GM21786 (cell line): Measurements from ENCODE around the gene PDLIM5.
"Not testable (repeated sequence)": the region's sequence is repeated elsewhere in the genome, so short reads cannot be mapped to it uniquely, and the experiment has no call there.

Source experiments
- ATAC-seq: cut with Tn5 transposase; IDR thresholded peaks from one replicate; pipeline ENCODE4 v1.9.1; 2021; ENCODE audit not compliant: unreplicated experiment

Gene PDLIM5, protein sequence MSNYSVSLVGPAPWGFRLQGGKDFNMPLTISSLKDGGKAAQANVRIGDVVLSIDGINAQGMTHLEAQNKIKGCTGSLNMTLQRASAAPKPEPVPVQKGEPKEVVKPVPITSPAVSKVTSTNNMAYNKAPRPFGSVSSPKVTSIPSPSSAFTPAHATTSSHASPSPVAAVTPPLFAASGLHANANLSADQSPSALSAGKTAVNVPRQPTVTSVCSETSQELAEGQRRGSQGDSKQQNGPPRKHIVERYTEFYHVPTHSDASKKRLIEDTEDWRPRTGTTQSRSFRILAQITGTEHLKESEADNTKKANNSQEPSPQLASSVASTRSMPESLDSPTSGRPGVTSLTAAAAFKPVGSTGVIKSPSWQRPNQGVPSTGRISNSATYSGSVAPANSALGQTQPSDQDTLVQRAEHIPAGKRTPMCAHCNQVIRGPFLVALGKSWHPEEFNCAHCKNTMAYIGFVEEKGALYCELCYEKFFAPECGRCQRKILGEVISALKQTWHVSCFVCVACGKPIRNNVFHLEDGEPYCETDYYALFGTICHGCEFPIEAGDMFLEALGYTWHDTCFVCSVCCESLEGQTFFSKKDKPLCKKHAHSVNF

DNA sequence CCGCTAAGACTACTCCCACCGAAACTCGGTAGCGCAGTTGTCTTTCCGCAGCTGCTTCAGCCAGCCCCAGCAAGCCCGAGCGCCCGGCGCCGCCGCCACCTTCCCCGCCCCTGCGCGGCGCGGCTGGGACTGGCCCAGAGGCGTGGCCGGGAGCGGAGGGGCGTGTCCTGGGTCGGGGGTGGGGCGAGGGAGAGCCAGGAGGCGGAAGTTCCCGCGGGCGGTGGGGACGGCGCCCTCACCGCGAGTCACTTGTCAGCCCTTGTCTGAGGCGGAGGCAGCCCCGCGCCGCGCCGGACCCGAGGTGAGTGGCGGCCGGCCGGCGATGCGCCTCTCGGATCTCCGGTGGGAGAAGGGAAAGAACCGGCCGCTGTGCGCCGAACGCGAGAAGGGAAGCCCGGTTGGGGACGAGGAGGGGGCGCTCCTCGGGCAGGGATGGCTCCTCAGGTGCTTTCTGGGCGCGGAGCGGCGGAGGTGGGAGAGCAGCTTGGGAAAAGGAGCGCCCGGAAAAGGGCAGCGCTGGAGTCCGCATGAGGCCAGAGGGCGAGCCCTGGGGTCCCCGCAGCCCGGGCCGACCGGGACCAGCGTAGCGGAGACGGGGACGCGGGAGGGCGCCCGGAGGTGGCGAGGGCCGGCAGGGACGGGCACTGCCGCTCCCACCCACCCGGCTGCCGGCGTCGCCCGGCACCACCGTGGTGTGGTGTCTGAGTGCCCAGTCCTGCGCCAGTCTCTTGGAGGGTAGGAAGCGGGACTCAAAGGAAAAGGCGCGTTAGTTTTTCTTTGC, at the start of gene PDLIM5:
PDLIM5 (plus strand) TSS at position 248 of the 781 bp plus-strand sequence. CDS start 3,347 bp downstream, outside the sequence.
- ATAC-seq: peak; percentile 90

DNA sequence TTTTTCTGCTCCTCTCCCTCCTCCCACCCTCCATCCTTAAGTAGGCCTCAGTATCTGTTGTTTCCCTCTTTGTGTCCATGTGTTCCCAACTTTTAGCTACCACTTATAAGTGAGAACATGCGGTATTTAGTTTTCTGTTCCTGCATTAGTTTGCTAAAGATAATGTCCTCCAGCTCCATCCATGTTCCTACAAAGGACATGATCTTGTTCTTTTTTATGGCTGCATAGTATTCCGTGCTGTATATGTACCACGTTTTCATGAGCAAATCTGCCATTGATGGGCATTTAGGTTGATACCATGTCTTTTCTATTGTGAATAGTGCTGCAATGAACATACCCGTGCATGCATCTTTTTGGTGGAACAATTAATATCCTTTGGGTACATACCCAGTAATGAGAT, 49.3 kb upstream of the PDLIM5 start:
- ATAC-seq: not testable (repeated sequence)

DNA sequence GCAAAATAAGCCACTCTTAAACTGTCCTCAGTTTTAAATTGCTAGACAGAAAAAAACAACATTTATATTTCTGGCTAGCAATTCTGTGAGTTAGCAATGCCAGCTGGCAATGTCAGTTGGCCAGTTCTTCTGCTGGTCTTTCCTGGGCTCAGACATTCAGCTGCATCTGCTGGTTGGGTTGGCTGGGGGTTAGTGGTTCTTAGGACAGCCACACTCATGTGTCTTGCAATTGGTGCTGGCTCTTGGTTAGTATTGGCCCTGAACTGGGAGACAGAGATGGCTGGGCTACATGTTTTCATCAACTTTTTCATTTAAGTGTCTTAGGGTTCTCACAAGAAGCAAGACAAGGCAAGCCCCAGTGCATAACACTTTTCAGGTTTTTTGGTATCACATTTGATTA, 48.0 kb upstream of the PDLIM5 start:
- ATAC-seq: no peak

DNA sequence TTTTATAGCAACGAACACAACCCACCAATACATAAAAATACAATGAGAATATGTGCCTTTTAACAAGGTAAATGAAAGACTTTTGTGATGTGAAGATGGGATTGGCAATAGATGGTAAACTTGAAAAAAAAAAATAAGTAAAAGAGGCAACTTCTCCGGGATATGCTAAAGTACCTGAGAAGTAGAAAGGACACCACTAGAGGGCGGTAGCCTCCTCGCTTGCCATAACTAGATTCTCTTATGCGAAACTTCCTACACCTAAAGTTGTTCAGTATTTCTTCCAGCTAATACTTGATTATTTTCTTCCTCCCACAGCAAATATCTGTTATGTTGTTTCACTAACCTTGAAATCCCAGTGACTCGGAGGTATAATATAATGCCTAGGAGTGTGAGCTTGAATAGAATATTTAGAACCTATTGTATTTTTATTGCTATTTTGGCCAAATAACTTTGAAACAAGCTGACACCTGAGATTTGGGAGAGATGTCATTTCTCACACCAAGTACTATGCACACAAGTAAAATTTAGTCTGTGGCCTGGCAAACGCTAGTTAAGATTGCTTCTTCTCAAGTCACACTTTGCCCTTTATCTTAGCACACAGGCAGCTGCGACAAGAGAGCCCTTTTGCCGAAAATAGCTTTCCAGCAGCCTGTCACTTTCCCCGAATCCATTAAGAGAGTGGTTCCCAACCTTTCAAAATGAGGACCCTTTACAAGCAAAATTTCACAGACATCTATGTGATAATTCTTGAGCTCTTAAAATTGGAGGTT, 44.9 kb upstream of the PDLIM5 start:
- peak; percentile 91 for ATAC-seq

DNA sequence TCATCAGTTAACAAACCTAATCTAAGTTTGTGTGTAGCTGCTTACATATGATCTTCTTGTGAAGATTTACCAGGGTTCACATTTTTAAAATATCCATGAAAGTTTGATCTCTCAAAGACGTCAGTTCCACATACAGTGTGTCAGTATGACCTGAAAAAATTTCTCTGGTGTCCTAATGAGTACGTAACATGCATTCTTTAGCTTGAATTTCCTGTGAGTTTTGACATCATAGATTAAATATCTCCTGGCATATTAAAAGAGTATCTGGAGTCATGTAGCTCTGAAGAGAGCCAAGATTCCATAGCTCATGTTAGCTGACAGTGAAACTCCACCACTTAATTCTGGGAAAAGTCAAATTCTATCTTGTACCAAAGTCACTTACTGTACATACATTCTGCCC, 43.9 kb upstream of the PDLIM5 start:
- no peak for ATAC-seq

DNA sequence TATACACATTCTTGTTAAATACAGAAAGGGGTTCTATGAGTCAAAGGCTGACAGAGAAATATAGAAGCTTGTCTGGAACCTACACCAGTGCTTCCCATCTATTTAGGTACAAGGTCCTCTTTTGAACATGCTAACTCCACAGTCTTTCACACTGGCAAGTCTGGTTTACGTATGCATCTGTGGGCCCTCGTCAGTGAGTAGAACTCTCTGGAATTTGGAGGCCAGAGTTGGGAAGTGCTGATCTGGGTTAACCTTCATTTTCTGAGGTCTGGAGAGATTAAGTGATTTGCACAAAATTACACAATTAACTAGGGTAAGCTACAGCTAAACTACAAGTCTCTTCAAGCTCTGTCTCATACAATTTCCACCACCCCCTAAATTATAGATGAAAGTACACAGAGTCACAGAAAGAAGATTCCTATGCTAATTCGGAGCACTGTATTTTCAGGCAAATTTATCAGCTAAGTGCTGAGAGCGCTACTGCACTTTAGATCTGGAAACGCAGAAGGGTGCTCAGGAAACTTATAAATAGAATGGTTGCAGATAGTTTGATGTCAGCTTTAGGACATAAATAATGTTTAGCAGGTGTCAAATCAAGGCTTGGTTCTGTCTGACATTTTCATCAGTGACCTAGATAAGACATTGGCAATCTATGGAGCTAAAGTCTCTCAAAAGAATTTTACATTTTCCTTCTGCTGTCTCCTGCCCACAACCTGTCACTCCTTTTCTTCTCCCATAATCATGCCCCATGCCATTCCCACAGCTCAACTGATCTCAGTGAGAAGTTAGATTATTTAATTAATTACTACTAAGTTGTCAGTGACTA, 43.0 kb upstream of the PDLIM5 start:
- no peak for ATAC-seq

DNA sequence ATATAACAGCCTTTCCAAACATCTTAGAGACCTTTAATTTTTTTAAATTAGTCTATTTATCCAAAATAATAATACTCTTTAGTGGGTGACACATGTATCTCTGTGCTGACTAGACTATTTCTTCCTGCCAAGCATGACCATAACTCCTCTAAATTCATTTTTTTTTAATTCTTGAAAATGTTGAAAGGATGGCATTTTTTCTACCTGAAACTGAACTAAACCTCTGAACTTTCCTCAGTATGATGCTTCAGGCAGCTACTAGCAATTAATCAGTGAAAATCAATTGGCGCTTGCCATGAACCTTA, 42.4 kb upstream of the PDLIM5 start:
- ATAC-seq: no peak

DNA sequence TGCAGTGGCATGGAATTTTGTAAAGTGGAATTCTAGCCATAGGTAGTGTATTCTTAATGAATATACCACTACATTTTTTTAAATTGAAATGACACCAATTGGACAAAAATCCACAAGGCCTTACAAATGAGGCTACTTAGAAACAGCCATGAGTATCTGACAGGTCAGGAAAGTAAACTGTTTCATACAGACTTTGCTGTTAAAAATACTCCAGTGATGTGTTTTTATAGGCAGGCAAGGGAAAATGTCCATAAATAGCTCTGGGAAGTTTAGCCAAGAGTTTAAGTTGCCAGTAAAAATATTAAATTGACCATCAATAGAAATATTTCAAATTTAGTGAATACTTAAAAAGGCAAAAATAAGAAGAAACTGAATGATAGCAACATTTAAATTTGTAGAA, 41.8 kb upstream of the PDLIM5 start:
- no peak for ATAC-seq

DNA sequence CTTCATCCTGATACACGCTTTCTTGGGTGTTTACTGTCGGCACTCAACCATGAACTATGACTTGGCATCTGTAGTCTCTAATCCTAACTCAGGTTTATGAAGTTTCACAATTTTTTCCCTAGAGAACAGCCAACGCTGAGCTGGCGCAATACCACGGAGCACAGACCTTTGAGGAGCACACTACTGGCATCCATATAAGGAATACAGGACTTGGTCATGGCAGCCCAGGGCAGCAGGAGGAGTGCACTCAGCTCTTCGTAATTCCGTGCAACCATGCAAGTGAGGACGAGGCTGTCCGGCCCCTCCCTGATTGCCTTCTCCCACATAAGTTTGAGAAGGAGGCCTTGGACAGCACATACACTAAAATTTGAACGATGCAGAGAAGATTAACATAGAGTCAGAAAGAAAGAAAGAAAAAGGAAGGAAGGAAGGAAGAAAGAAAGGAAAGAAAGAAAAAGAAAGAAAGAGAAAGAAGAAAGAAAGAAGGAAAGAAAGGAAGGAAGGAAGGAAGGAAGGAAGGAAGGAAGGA, 41.0 kb upstream of the PDLIM5 start:
- no peak for ATAC-seq

DNA sequence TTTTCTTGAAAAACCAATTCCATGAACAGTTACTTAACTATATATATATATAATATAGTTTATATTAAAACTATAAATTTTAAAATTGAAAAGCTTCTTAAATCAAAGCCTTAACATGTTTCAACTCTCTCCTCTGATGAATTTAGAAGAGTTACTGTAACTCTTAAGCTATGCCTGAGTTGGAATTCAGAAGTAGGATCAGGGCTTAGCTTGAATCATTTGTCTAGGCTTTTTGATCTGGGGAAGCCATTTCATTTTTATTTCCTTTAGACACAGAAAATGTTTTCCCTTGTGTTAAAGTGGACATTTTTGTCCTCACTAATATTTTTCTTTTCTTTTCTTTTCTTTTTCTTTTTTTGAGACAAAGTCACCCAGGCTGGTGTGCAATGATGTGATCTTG, 40.4 kb upstream of the PDLIM5 start:
- ATAC-seq: no peak

DNA sequence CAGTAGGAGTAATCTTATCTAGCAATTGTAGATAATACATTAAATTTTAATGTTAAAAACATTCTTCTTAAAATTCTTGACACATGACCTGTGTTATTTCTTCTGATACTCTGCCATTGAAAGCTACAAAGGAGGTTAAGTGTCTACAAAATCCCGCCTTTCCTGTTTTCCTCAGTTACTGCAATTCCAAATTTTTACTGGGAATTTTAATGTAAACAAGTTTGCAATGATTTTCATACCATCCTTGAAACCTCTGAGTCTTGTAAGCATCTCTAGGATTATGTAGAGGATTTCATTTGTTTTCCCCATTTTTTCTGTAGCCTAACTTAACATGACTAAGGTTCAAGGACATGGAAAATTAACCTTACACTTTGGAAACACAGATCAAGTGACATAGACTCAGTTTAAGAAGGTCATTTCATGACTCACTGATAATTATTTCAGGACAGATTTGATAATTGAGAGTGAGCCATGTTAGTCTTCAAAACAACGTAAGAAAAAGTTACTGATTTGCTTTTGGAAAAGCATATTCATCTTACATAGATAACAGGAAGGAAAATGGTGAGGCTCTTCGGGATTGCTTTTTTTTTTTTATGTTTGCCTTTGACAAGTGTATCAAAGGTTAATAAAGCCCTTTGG, 39.6 kb upstream of the PDLIM5 start:
- no peak for ATAC-seq

DNA sequence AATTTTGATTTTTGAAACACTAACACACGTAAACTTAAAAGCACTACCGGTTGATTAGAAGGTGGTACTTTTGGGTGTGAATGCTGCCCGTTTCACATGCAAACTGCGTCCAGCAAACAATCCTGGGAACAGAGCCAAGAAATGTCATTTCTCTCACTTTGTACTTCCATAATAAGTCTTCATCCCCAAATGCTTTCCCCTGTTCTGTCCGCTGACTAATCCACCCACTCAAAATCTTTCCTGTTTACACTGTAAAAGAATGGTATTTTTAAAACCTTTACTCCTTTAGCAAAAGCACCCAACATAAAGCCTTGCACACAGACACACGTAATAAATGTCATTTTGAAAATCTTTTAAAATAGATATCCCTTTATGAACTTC, 39.1 kb upstream of the PDLIM5 start:
- ATAC-seq: no peak

DNA sequence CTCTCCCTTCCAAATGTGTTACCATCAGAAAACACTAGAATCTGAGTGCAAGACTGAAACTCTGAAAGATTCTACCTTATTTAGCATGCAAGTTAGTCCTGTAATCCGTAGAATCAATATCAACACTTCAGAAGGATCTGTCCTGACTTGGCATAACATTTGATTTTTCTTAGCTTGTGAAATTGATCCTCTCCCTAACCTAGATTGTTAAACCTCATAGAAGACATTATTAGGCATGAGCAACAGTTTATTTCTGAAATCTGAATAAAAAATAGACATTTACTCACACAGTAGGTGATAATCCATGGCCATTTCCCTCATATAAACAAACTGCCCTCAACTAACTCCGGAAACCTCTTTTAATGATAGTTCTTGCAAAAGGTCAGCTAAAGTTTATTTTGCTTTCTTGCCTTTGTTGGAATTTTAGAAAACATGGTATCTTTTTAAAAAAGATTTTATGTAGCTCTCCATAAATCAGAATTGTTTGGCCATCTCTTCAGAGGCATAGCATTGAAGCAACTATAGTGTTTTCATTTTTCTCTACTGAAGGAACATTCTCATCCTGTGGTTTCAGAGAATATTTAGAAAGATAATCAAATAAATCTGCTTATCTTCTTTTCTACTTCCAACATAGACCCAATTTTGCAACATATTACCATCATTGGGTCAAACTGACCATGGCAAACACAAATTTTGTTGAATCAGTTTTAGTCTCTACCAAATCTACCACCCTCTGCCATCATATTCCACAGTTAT, 38.5 kb upstream of the PDLIM5 start:
- no peak for ATAC-seq

DNA sequence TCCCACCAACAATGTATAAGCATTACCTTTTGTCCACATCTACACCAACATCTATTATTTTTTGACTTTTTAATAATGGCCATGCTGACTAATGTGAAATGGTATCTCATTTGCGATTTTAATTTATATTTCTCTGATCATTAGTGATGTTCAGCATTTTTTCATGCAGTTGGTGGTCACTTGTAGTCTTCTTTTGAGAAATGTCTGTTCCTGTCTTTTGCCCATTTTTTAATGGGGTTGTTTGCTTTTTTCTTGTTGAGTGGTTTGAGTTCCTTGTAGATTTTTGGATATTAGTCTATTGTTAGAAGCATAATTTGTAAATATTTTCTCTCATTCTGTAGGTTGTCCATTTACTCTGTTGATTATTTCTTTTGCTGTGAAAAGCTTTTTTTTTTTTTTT, 36.8 kb upstream of the PDLIM5 start:
- ATAC-seq: no peak

DNA sequence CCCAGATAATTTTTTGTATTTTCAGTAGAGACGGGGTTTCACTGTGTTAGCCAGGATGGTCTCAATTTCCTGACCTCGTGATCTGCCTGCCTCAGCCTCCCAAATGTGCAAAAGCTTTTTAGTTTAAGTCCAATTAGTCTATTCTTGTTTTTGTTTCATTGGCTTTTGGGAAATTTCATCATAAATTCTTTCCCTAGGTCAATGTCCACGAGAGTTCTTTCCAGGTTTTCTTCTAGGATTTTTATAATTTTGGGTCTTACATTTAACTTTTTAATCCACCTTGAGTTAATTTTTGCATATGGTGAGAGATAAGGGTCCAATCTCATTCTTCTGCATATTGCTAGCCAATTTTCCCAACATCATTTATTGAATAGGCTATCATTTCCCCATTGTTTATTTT, 36.3 kb upstream of the PDLIM5 start:
- no peak for ATAC-seq

DNA sequence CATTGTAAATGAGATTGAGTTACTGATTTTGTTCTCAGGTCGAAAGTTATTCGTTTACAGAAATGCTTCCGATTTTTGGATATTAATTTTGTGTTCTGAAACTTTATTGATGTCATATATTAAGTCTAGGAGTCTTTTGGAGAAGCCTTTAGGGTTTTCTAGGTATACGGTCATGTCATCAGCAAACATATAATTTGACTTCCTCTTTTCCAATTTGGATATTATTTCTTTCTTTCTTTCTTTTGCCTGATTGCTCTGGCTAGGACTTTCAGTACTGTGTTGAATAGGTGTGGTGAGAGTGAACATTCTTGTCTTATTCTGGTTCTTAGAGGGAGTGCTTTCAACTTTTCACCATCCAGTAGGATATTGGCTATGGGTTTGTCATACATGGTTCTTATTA, 35.4 kb upstream of the PDLIM5 start:
- no peak for ATAC-seq

DNA sequence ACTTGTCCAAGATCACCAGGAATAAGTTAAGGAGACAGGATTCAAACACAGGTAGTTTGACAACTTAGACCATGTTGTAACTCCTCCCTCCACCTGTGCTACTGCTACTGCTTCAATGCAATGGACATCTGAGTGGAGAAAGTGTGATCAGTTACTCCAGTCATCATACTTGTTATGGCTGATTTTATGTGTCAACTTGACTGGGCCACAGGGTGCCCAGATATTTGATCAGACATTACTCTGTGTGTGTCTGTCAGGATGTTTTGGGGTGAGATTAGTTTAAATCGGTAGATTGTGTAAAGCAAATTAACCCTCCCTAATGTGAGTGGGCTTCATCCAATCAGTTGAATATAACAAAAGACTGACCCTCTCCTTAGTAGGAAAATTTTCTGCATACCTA, 34.8 kb upstream of the PDLIM5 start:
- ATAC-seq: no peak

DNA sequence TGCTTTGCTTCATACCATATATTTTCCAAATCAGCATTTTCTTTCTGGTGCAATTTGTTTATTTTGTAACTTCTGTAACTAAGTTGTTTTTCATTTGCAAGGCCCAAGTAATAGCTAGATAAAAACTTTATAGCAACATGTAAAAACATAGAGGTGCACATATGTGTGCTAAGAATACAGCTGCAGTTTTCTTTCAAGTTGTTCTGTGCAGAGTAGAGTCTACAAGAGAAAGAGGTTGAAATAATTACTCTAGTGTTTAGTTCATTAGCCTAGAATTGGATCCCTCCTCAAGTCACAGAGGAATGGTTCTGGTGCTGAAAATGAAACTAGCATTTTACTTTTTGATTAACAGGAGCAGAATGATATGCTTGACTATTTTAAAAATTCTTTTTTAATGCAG, 32.2 kb upstream of the PDLIM5 start:
- ATAC-seq: no peak

DNA sequence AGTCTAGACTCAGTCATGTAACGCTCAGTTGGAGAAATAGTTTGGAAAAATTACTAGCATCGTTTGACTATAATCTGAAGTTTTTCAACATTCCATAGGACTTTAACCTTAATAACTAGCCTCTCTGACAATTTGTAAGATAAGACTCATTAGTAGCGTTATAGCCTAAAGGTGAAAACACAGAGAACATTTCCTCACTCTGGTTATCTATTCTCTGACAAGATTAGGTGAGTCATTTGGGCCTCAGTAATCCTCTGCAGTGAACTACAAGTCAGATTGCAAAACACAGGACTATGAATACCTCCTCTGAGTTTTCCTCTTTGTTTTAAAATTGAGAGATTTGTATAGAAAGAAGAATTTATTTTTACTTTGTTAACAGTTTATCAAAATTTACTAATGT, 31.8 kb upstream of the PDLIM5 start:
- ATAC-seq: no peak
